ENCODE data around the gene SNAP91. TPM values are rescaled to one million over a fixed set of nuclear protein-coding genes. Genes with fewer than 3 reads are reported as not detected.
A peak's percentile ranks its signal among the peaks of the same experiment; 100 is the strongest.

The SNAP91 gene
- total RNA-seq, 1 donor from 2014 or later: not detected

DNA sequence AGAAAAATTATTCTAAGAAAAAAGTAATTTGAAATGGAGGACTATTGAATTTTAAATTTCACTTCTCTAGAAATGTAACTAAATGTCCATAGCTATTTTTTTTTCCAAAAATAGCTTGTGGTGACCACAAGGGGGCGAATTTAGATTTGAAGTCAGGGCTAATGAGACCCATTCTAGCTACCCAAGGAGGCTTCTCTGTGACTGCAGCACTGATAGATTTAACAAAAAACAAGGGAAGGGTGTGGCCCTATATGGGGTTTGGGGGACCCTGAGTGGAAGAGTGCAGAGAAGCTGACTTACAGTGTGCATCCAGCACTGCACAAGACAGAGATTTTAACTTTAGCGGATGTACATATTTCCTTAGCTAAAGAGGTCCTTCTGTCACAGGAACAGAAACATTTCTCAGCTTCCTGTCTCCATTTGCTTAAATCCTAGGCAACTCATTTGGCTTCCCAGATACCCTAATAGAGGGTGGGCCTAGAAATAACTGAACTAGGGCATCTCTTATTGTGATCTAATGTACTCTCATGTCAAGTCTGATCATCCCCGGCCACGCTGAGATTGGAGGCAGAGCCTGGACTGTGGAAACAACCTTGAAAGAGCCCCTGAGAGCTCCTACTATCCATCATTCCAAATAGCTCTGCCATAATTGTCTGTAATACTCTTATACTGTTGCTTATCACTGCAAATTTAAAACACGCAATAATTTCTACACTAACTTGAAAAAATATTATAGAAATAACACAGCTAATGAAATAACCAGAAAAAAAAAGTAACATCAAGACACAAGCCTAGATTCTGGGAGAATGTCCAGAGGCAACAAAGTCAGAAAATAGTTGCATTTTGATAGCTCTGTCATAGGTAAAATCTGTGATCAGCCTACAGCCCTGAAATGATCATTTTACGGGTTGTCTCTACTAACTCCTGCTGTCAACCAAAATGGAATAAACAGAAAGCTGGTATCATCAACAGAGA is 93.6 kb downstream of the SNAP91 start:
- Histone ChIP-seq H3K4me3 (no peak overlapping the region), H3K27ac (no peak overlapping the region), H3K9me3 (no peaks in the 10 kb centered on the region), H3K27me3 (no peaks in the 10 kb centered on the region), H3K36me3 (no peaks in the 10 kb centered on the region), H3K4me1 (no peaks in the 10 kb centered on the region)
- DNase-seq (no peak), ATAC-seq (peak; percentile 27)
- TF ChIP-seq, protein P1, sequence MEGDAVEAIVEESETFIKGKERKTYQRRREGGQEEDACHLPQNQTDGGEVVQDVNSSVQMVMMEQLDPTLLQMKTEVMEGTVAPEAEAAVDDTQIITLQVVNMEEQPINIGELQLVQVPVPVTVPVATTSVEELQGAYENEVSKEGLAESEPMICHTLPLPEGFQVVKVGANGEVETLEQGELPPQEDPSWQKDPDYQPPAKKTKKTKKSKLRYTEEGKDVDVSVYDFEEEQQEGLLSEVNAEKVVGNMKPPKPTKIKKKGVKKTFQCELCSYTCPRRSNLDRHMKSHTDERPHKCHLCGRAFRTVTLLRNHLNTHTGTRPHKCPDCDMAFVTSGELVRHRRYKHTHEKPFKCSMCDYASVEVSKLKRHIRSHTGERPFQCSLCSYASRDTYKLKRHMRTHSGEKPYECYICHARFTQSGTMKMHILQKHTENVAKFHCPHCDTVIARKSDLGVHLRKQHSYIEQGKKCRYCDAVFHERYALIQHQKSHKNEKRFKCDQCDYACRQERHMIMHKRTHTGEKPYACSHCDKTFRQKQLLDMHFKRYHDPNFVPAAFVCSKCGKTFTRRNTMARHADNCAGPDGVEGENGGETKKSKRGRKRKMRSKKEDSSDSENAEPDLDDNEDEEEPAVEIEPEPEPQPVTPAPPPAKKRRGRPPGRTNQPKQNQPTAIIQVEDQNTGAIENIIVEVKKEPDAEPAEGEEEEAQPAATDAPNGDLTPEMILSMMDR (IDR thresholded peaks at IDR 0.05): peak; percentile 56
- intact Hi-C loops (cut with DNase I): no loop called here

DNA sequence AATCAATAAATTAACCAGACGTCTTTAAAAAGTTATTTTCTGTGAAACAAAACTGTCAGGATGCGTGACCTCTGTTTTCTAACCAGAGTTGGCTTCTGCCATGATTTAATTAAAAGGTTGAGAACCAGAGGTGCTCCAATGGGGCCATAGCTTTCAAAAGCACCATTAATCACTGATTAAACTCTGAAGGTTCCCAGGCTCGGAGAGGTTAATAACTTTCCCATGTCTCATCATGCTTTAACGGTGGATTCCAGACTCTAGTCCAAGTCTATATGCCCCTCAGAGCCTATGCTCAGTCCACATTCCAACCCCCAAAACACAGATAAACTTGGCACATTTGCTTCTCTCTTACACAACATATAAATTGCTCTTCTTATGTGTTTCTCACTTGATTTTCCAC is 95.5 kb downstream of the SNAP91 start:
- Histone ChIP-seq H3K4me3 (no peak overlapping the region), H3K9me3 (no peaks in the 10 kb centered on the region), H3K36me3 (no peaks in the 10 kb centered on the region), H3K27me3 (no peaks in the 10 kb centered on the region), H3K4me1 (no peaks in the 10 kb centered on the region), H3K27ac (no peak overlapping the region)
- no peak for ATAC-seq
- TF ChIP-seq, protein P1 (IDR thresholded peaks at IDR 0.05): no peak
- intact Hi-C loops (cut with DNase I): no loop called here
- DNase-seq: no peak

DNA sequence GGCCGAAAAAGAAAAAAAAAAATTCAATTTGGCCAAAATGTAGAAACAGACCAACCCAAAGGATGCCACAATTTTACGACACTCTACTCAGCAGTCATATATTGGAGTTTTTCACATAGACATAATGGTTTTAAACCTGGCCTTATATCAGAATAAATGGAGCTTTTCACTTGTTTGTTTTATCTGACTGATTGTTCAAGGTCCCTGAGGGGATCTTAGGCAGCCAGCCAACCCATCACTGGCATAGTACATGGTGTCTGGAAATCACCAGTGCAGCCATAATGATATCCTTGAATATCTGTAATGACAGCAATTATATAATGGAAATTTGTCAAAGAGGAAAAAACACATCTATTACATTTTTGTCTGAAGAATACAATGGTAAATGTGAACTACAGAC is 99.7 kb downstream of the SNAP91 start:
- TF ChIP-seq, protein P1 (IDR thresholded peaks at IDR 0.05): no peak
- Histone ChIP-seq H3K27me3 (no peaks in the 10 kb centered on the region), H3K9me3 (no peaks in the 10 kb centered on the region), H3K4me1 (no peaks in the 10 kb centered on the region), H3K36me3 (no peaks in the 10 kb centered on the region), H3K4me3 (no peak overlapping the region), H3K27ac (no peak overlapping the region)
- DNase-seq: no peak
- intact Hi-C loops (cut with DNase I): no loop called here
- no peak for ATAC-seq

DNA sequence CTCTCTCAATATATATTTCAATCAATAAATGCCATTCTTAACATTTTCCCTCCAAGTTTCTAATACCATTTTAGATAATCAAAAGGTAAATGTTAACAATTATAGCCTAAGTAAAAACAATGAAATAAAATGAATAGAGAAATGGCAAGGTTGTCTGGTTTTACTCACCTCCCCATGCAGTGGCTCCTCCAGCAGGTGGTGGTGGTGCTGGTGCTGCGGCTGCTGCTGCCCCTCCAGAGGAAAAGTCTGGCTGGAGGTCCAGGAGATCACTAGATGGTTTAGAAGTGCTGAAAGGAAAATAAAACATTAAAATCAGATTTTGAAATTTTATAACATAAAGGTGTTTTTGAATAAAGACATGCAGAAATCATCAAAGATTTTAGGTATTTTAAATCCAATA is 103.4 kb downstream of the SNAP91 start:
- intact Hi-C loops (cut with DNase I): no loop called here
- no peak for ATAC-seq
- Histone ChIP-seq H3K27ac (no peak overlapping the region), H3K36me3 (no peaks in the 10 kb centered on the region), H3K4me3 (no peak overlapping the region), H3K9me3 (no peaks in the 10 kb centered on the region), H3K27me3 (no peaks in the 10 kb centered on the region), H3K4me1 (no peaks in the 10 kb centered on the region)
- TF ChIP-seq, protein P1 (IDR thresholded peaks at IDR 0.05): no peak
- no peak for DNase-seq

DNA sequence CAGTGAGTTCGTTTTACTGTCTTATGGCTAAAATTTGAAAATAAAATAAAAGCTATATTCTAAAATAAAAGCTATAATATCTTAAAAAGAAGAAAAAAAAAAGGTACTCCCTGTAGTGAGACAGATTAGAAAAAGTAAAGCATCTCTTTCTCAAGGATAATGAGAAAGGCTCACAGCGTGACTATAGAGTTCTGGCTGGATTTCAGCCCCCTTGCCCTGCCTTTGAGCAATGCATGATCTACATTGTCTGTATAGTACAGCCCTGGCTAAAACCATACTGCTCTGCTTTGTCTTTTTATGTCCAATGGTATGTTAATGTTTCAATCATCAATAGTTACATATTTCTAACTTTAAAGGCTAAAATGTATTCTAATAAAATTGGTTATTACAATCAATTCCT is 105.3 kb downstream of the SNAP91 start:
- no peaks in the 10 kb centered on the region for H3K4me1 ChIP-seq
- H3K27me3 ChIP-seq: no peaks in the 10 kb centered on the region
- H3K9me3 ChIP-seq: no peaks in the 10 kb centered on the region
- ATAC-seq (no peak), DNase-seq (no peak)
- intact Hi-C loops (cut with DNase I): no loop called here
- no peak overlapping the region for H3K4me3 ChIP-seq
- H3K36me3 ChIP-seq: no peaks in the 10 kb centered on the region
- H3K27ac ChIP-seq: no peak overlapping the region
- TF ChIP-seq, protein P1 (IDR thresholded peaks at IDR 0.05): no peak
